PC-3 (cell line): Measurements from ENCODE around the gene UBA1. TPM values are rescaled to one million over a fixed set of nuclear protein-coding genes. Genes with fewer than 3 reads are reported as not detected.

Experiments
- ATAC-seq: fragments of 200-7000 bp; cut with Tn5 transposase; 2 replicates; pipeline ENCODE4 v1.9.1; 2020; ENCODE audit warnings: mild to moderate bottlenecking, moderate library complexity
- BruUV-seq: library from RNA; stranded (reverse); fragments of 400-500 nt; replicated peaks from 2 replicates; lab custom pipeline; 2021; lab: Mats Ljungman, UMichigan
- CTCF ChIA-PET: fragments of 300-600 bp; sonication (Branson Sonifier 250); formaldehyde crosslinking; loops from one replicate; lab custom pipeline; 2022; ENCODE audit warnings: antibody characterized with exemption; lab: Charles Lee
- POLR2A ChIA-PET: fragments of 300-600 bp; sonication (Branson Sonifier 250); formaldehyde crosslinking; loops from one replicate; lab custom pipeline; 2022; ENCODE audit warnings: antibody characterized with exemption; ENCODE audit not compliant: unreplicated experiment; lab: Charles Lee
- DNase-seq: peaks from one replicate; pipeline ENCODE4 v3.0.0-alpha.2; 2015
- H2AFZ ChIP-seq: fragments of 300-600 bp; sonication (generic); 2 replicates; pipeline ENCODE4 v1.6.0; 2016; ENCODE audit warnings: antibody characterized with exemption, low read length
- H3F3A ChIP-seq: fragments of 300-600 bp; sonication (generic); one replicate; pipeline ENCODE4 v1.6.0; 2017; ENCODE audit warnings: antibody characterized with exemption, low read length, control low read depth, mild to moderate bottlenecking; ENCODE audit not compliant: unreplicated experiment
- H3K27ac ChIP-seq: fragments of 300-600 bp; sonication (generic); 2 replicates; pipeline ENCODE4 v1.5.1; 2016; ENCODE audit warnings: mild to moderate bottlenecking, low read length
- H3K27me3 ChIP-seq: fragments of 300-600 bp; sonication (generic); 2 replicates; pipeline ENCODE4 v1.6.1; 2016; ENCODE audit warnings: low read length, mixed read lengths
- H3K36me3 ChIP-seq: fragments of 300-600 bp; sonication (generic); 2 replicates; pipeline ENCODE4 v1.6.1; 2016; ENCODE audit warnings: low read depth, mixed run types, low read length, mixed read lengths
- H3K4me1 ChIP-seq: fragments of 300-600 bp; sonication (generic); 2 replicates; pipeline ENCODE4 v1.5.1; 2016; ENCODE audit warnings: low read length; ENCODE audit not compliant: insufficient read depth
- H3K4me2 ChIP-seq: fragments of 300-600 bp; sonication (generic); 2 replicates; pipeline ENCODE4 v1.6.0; 2016; ENCODE audit warnings: low read length
- H3K4me3 ChIP-seq: fragments of 300-600 bp; sonication (generic); 2 replicates; pipeline ENCODE4 v1.5.1; 2016; ENCODE audit warnings: mild to moderate bottlenecking, low read length, mixed read lengths
- H3K79me2 ChIP-seq: fragments of 300-600 bp; sonication (generic); 2 replicates; pipeline ENCODE4 v1.6.1; 2017; ENCODE audit warnings: low read length, mixed read lengths
- H3K9ac ChIP-seq: fragments of 300-600 bp; sonication (generic); 2 replicates; pipeline ENCODE4 v1.6.0; 2016; ENCODE audit warnings: mild to moderate bottlenecking, low read length
- H3K9me2 ChIP-seq: fragments of 300-600 bp; sonication (generic); replicated peaks from 2 replicates; pipeline ENCODE4 v1.6.1; 2016; ENCODE audit warnings: mixed run types, low read length, mixed read lengths
- H3K9me3 ChIP-seq: fragments of 300-600 bp; sonication (generic); 2 replicates; pipeline ENCODE4 v1.6.1; 2016; ENCODE audit warnings: low read length, mixed read lengths
- H4K20me1 ChIP-seq: fragments of 300-600 bp; sonication (generic); 2 replicates; pipeline ENCODE4 v1.6.1; 2016; ENCODE audit warnings: low read length, mixed read lengths
- EZH2 ChIP-seq: fragments of 300-600 bp; sonication (generic); IDR thresholded peaks from one replicate; pipeline ENCODE4 v1.6.1; 2017; ENCODE audit warnings: antibody characterized with exemption, mild to moderate bottlenecking, low read length; ENCODE audit not compliant: unreplicated experiment
- EZH2phosphoT487 ChIP-seq: fragments of 300-600 bp; sonication (generic); IDR thresholded peaks from 2 replicates; pipeline ENCODE4 v1.6.1; 2018; ENCODE audit warnings: mild to moderate bottlenecking, antibody characterized with exemption, low read length, borderline replicate concordance
- intact Hi-C: fragments of 100-400 bp; cut with micrococcal nuclease; formaldehyde crosslinking; loops from 2 replicates; pipeline ENCODE4 v1.9.0; 2023
- total RNA-seq: library from RNA; depleted of rRNA; stranded (reverse); fragments of >200 nt; gene quantifications from 2 replicates; pipeline ENCODE4 v1.2.3, GENCODE V29; 2014
- TF ChIP-seq, protein P1 (sequence below): fragments of 300-600 bp; sonication (generic); conservative IDR thresholded peaks from 2 replicates; pipeline ENCODE4 v1.5.1; 2017; ENCODE audit warnings: antibody characterized with exemption, low read depth, mild to moderate bottlenecking, low read length

The UBA1 gene
- total RNA-seq, 1 experiment from 2014 or later: 282 TPM

- Histone ChIP-seq H3K36me3 (no peaks in the 10 kb centered on the region; the same call in 1 of the 2 replicates), H3K9me3 (no peaks in the 10 kb centered on the region), H3K4me1 (no peaks in the 10 kb centered on the region), H3K27ac (no peak overlapping the region), H3K4me2 (no peak overlapping the region), H4K20me1 (no peaks in the 10 kb centered on the region), H2AFZ (no peak overlapping the region), H3K27me3 (no peaks in the 10 kb centered on the region), H3K4me3 (no peak overlapping the region), H3F3A (no peaks in the 10 kb centered on the region), H3K9me2 (no peaks in the 10 kb centered on the region), H3K9ac (no peak overlapping the region), H3K79me2 (peaks cover 11% of the 10 kb centered on the region; the same call in 1 of the 2 replicates)
- intact Hi-C loops: no loop called here
- POLR2A ChIA-PET: no interaction called here
- TF ChIP-seq EZH2 (no peak), EZH2phosphoT487 (no peak)
- TF ChIP-seq, protein P1, sequence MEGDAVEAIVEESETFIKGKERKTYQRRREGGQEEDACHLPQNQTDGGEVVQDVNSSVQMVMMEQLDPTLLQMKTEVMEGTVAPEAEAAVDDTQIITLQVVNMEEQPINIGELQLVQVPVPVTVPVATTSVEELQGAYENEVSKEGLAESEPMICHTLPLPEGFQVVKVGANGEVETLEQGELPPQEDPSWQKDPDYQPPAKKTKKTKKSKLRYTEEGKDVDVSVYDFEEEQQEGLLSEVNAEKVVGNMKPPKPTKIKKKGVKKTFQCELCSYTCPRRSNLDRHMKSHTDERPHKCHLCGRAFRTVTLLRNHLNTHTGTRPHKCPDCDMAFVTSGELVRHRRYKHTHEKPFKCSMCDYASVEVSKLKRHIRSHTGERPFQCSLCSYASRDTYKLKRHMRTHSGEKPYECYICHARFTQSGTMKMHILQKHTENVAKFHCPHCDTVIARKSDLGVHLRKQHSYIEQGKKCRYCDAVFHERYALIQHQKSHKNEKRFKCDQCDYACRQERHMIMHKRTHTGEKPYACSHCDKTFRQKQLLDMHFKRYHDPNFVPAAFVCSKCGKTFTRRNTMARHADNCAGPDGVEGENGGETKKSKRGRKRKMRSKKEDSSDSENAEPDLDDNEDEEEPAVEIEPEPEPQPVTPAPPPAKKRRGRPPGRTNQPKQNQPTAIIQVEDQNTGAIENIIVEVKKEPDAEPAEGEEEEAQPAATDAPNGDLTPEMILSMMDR: no peak
- DNase-seq (no peak), ATAC-seq (no peak)
- CTCF ChIA-PET: no interaction called here
- no TSS peak for BruUV-seq
Measured at GRCh38 chrX:47170861-47171692, 22.6 kb upstream of the UBA1 start.

DNA sequence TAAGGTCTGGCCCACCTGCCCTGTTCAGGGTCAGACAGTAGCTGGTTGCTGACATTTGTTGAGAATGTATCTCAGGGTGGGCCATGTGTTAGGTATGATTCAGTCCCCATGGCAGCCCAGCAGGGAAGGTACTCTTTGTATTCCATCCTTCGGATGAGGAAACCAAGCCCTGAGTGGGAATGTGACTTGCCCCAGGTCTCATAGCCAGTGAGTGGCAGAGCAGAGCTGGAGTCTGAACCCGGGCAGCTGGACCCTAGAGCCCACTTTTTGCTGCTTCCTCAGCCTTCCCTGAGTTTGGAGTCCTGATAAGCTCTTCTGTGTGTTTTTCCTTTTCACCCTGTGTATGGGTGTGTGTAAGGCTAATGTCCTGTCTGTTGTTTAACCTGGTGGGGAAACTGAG is 21.6 kb upstream of the UBA1 start:
- CTCF ChIA-PET: no interaction called here
- H3K4me2 ChIP-seq: no peak overlapping the region
- POLR2A ChIA-PET: no interaction called here
- H2AFZ ChIP-seq: no peak overlapping the region
- H4K20me1 ChIP-seq: no peaks in the 10 kb centered on the region
- H3K9ac ChIP-seq: no peak overlapping the region
- H3K9me3 ChIP-seq: no peaks in the 10 kb centered on the region
- BruUV-seq: no TSS peak
- no peak overlapping the region for H3K27ac ChIP-seq
- TF ChIP-seq EZH2 (no peak), EZH2phosphoT487 (no peak)
- TF ChIP-seq, protein P1: no peak
- no peak for ATAC-seq
- peaks cover 7% of the 10 kb centered on the region; the same call in 1 of the 2 replicates for H3K79me2 ChIP-seq
- no peak overlapping the region for H3K4me3 ChIP-seq
- H3K9me2 ChIP-seq: no peaks in the 10 kb centered on the region
- intact Hi-C loops: no loop called here
- peaks cover 7% of the 10 kb centered on the region; the same call in 1 of the 2 replicates for H3K36me3 ChIP-seq
- no peaks in the 10 kb centered on the region for H3K27me3 ChIP-seq
- no peak for DNase-seq
- H3F3A ChIP-seq: no peaks in the 10 kb centered on the region
- no peaks in the 10 kb centered on the region for H3K4me1 ChIP-seq

DNA sequence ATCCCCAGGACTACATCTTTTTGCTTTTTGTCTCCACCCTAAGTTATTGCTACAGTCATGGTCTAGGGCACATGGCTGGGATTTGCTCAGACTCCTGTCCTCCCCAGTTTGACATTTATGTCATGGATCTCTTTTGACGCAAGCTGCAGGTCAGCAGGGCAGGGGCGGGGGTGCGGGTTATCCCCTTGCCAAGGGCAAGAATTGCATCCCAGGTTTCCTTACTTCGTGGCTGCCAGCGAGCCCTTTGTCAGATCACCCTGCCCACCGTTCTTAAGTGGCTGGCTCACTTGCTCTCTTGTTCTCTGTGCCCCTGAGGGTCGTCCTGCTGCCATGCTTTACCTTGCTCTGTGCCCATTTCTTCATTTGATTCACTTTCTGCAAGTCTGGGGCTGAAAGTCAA is 21.1 kb upstream of the UBA1 start:
- no peaks in the 10 kb centered on the region for H4K20me1 ChIP-seq
- no peak overlapping the region for H3K4me3 ChIP-seq
- H3K9me3 ChIP-seq: no peaks in the 10 kb centered on the region
- DNase-seq: no peak
- BruUV-seq: no TSS peak
- TF ChIP-seq, protein P1: no peak
- TF ChIP-seq EZH2phosphoT487: no peak
- TF ChIP-seq EZH2: no peak
- H3K27ac ChIP-seq: no peak overlapping the region
- no peak for ATAC-seq
- no peaks in the 10 kb centered on the region for H3K4me1 ChIP-seq
- intact Hi-C loops: no loop called here
- ChIA-PET CTCF (no interaction called here), POLR2A (no interaction called here)
- no peaks in the 10 kb centered on the region for H3K27me3 ChIP-seq
- no peaks in the 10 kb centered on the region for H3K9me2 ChIP-seq
- no peak overlapping the region for H2AFZ ChIP-seq
- H3K79me2 ChIP-seq: peaks cover 6% of the 10 kb centered on the region; the same call in 1 of the 2 replicates
- H3K36me3 ChIP-seq: peaks cover 12% of the 10 kb centered on the region; the same call in 1 of the 2 replicates
- no peak overlapping the region for H3K9ac ChIP-seq
- no peaks in the 10 kb centered on the region for H3F3A ChIP-seq
- H3K4me2 ChIP-seq: no peak overlapping the region
